Tibial nerve (tissue), 4 donors: ENCODE results near the gene INHBB. TPM values are rescaled to one million over a fixed set of nuclear protein-coding genes. Genes with fewer than 3 reads are reported as not detected.

Experiments used
- DNase-seq, 2 donors: peaks; one replicate each; pipeline ENCODE4 v3.0.0-alpha.2; 2019; ENCODE audit warnings: low spot score in 2 of 2
- H3K27ac ChIP-seq, 4 donors: fragments of 200-600 bp; sonication (generic) in 3 of 4; one replicate each; pipeline ENCODE4 v1.5.1; 2017 to 2019; ENCODE audit warnings: mild to moderate bottlenecking in 1 of 4
- H3K27me3 ChIP-seq, 2 donors: fragments of 200-600 bp; sonication (generic) in 1 of 2; one replicate each; pipeline versions ENCODE4 v1.5.1 to v1.6.0; 2017 to 2019
- H3K36me3 ChIP-seq, 3 donors: fragments of 200-600 bp; sonication (generic); one replicate each; pipeline ENCODE4 v1.5.1; 2018 to 2019
- H3K4me1 ChIP-seq, 4 donors: fragments of 200-600 bp; sonication (generic) in 3 of 4; one replicate each; pipeline ENCODE4 v1.5.1; 2017 to 2019
- H3K4me3 ChIP-seq, 4 donors: fragments of 200-600 bp; sonication (generic) in 3 of 4; one replicate each; pipeline ENCODE4 v1.5.1; 2017 to 2019; ENCODE audit warnings: mild to moderate bottlenecking in 1 of 4, moderate library complexity in 1 of 4
- H3K9me3 ChIP-seq, 4 donors: fragments of 200-600 bp; sonication (generic) in 3 of 4; one replicate each; pipeline ENCODE4 v1.5.1; 2017 to 2019
- CTCF ChIP-seq, 5 experiments: fragments of 200-600 bp in 3 of 5; fragments of 450-650 bp in 2 of 5; sonication (generic) in 3 of 5; IDR thresholded peaks; one replicate each; pipeline ENCODE4 v1.5.1; 2016 to 2019; ENCODE audit warnings: antibody characterized with exemption in 5 of 5, mild to moderate bottlenecking in 3 of 5, moderate library complexity in 2 of 5
- EP300 ChIP-seq, 2 donors: sonication (generic); formaldehyde crosslinking; IDR thresholded peaks; one replicate each; pipeline ENCODE4 v1.6.1; 2017; ENCODE audit warnings: antibody characterized with exemption in 2 of 2, mild to moderate bottlenecking in 1 of 2
- POLR2A ChIP-seq, 2 donors: fragments of 450-650 bp; IDR thresholded peaks; one replicate each; pipeline ENCODE4 v1.6.1; 2017; ENCODE audit warnings: antibody characterized with exemption in 2 of 2, mild to moderate bottlenecking in 2 of 2, moderate library complexity in 2 of 2
- WGBS, 2 donors: methylation state at CpG; one replicate each; pipeline ENCODE4 v1.1.5; 2018; 5-methylcytosine and 5-hydroxymethylcytosine counted together
- total RNA-seq, 4 donors: library from RNA; depleted of rRNA; stranded (reverse); fragments of >200 nt; gene quantifications; one replicate each; pipeline ENCODE4 v1.1.0, GENCODE V29; 2016

INHBB gene
- total RNA-seq, 4 donors from 2014 or later = 21.9 to 26.5 (median 24.3) TPM

- no peak overlapping the region for H3K27ac ChIP-seq
- 60 to 72% methylated on average over 13 to 18 of the region's 18 CpGs for WGBS, 2 donors
- no peak for TF ChIP-seq POLR2A (IDR thresholded peaks at IDR 0.05)
- no peak for TF ChIP-seq EP300 (IDR thresholded peaks at IDR 0.05)
- TF ChIP-seq CTCF (IDR thresholded peaks at IDR 0.05) = no peak
- H3K4me3 ChIP-seq = no peak overlapping the region
- no peaks in the 10 kb centered on the region for H3K36me3 ChIP-seq
- peaks cover 0 to under 1% (median 0%) of the 10 kb centered on the region in 4 donors for H3K9me3 ChIP-seq
- no peaks in the 10 kb centered on the region for H3K4me1 ChIP-seq
- DNase-seq = no peak
- peaks cover 0 to 12% of the 10 kb centered on the region in 2 donors for H3K27me3 ChIP-seq
These were observed 52.4 kb downstream of the INHBB start for GRCh38 chr2:120398051-120398995.

DNA sequence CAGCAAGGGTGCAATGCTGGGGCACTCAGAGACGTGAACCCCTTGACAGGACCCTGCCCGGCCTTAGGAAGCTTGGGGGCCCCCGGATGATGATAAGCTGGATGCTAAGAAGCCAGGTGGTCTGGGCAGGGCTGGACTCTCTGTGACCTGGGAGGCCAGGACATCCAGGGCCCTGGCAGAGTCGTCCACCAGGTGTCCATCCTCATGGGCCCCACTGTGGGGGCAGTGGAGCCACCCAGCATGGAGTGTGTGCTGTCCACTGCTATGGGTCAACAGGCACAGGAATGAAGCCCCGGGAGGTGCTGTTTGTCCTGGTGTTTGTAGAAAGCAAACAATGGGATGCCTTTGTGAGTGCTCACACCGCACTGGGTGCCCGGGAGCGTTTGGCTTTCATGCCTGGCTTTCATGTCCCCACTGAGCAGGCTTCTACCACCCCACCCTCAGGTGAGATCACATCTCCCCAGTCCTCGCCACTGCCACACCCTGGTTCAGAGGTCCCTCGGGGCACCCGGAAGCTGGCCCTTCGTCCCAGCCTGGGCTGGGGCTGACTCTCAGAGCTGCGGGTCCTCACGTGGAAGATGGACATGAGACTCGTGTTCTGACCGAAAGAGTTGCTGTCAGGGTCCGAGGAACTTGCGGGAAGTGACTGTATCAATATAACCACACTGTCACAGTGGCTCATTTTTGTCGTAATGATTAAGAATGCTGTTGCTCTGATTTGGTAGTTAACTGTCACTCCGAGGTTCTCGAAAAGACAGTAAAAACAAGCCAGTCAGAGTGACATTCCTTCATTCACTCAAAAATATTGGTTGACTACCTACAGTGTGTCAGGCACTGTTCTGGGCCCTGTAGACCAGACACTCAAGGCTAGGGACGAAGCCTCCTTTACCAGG, 53.3 kb downstream of the INHBB start:
- H3K4me1 ChIP-seq = no peaks in the 10 kb centered on the region
- no peaks in the 10 kb centered on the region for H3K9me3 ChIP-seq
- no peaks in the 10 kb centered on the region for H3K36me3 ChIP-seq
- WGBS, 2 donors = 78 to 83% methylated on average over 19 to 21 of the region's 22 CpGs
- H3K27ac ChIP-seq = no peak overlapping the region
- peaks cover 0 to 12% of the 10 kb centered on the region in 2 donors for H3K27me3 ChIP-seq
- H3K4me3 ChIP-seq = no peak overlapping the region
- DNase-seq = no peak
- TF ChIP-seq EP300 (IDR thresholded peaks at IDR 0.05) = no peak
- no peak for TF ChIP-seq CTCF (IDR thresholded peaks at IDR 0.05)
- TF ChIP-seq POLR2A (IDR thresholded peaks at IDR 0.05) = no peak

GRCh38 chr2:120399889-120400240, 53.9 kb downstream of the INHBB start:
- no peak for DNase-seq
- 72 to 81% methylated on average over 8 of the region's 8 CpGs for WGBS, 2 donors
- H3K27ac ChIP-seq = no peak overlapping the region

DNA sequence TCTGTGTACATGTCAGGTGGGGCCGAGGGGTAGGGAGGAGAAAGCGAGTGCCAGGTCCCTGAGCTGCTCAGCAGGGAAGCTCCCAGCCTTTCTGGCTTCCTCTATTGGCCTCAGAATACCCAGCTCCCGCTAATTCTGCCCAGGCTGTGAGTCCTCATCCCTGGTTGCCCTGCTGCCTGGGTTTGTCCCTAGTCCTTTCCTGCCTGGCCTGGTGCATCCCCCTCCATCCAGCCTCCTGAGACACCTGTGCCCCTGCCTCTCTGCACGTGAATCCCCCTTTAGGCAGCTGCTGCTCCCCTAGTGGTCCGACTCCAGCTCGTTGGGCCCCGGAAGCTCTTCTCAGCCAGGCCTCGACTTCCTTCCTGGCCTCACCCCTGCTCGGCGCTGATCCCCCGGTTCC, 54.6 kb downstream of the INHBB start:
- Histone ChIP-seq H3K36me3 (no peaks in the 10 kb centered on the region), H3K4me1 (no peaks in the 10 kb centered on the region), H3K27me3 (peaks cover 0 to 9% of the 10 kb centered on the region in 2 donors), H3K9me3 (no peaks in the 10 kb centered on the region), H3K27ac (no peak overlapping the region), H3K4me3 (no peak overlapping the region)
- TF ChIP-seq CTCF (IDR thresholded peaks at IDR 0.05) = no peak
- TF ChIP-seq EP300 (IDR thresholded peaks at IDR 0.05) = no peak
- TF ChIP-seq POLR2A (IDR thresholded peaks at IDR 0.05) = no peak
- WGBS, 2 donors = 69 to 70% methylated on average over 11 of the region's 11 CpGs
- no peak for DNase-seq

More at GRCh38 chr2:120399889-120400240, 53.9 kb downstream of the INHBB start:
- H3K27me3 ChIP-seq = peaks cover 0 to 12% of the 10 kb centered on the region in 2 donors
- H3K9me3 ChIP-seq = no peaks in the 10 kb centered on the region
- TF ChIP-seq EP300 (IDR thresholded peaks at IDR 0.05) (no peak), CTCF (IDR thresholded peaks at IDR 0.05) (no peak), POLR2A (IDR thresholded peaks at IDR 0.05) (no peak)
- no peak overlapping the region for H3K4me3 ChIP-seq
- H3K4me1 ChIP-seq = no peaks in the 10 kb centered on the region
- no peaks in the 10 kb centered on the region for H3K36me3 ChIP-seq

Other genes starting within 250 kb of the INHBB start
- gene TMEM185B, start 122.7 kb upstream of the INHBB start, total RNA-seq = 10 to 100 TPM; 20.5 to 38.1 (median 35.5) TPM
- gene RALB, start 93.3 kb upstream of the INHBB start, total RNA-seq = 10 to 100 TPM; 35.1 to 40.4 (median 39.8) TPM